ENCODE results near the gene TYSND1. TPM values are rescaled to one million over a fixed set of nuclear protein-coding genes. Genes with fewer than 3 reads are reported as not detected.

TYSND1 gene
- total RNA-seq, 4 donors from 2014 or later, result 18.6 to 48.8 (median 21.9) TPM

DNA sequence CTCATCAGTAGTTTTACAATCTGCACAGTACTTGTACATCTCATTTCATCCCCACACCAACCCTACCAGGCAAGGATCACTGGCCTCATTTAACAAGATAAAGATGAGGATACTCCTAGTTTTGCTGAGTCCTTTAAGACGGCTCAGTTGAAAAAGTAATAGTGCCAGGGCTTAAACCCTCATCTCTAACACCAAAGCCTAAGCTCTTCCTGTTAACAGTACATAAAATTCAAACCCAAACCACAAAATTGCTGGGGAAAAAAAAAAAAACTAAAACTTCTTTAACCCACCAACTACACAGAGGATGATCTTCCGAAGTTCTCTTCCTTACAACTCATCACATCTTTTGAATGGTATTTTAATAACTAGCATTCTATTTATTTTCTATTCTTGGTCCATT, 22.5 kb upstream of the TYSND1 start:
- TF ChIP-seq, protein P1, sequence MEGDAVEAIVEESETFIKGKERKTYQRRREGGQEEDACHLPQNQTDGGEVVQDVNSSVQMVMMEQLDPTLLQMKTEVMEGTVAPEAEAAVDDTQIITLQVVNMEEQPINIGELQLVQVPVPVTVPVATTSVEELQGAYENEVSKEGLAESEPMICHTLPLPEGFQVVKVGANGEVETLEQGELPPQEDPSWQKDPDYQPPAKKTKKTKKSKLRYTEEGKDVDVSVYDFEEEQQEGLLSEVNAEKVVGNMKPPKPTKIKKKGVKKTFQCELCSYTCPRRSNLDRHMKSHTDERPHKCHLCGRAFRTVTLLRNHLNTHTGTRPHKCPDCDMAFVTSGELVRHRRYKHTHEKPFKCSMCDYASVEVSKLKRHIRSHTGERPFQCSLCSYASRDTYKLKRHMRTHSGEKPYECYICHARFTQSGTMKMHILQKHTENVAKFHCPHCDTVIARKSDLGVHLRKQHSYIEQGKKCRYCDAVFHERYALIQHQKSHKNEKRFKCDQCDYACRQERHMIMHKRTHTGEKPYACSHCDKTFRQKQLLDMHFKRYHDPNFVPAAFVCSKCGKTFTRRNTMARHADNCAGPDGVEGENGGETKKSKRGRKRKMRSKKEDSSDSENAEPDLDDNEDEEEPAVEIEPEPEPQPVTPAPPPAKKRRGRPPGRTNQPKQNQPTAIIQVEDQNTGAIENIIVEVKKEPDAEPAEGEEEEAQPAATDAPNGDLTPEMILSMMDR (IDR thresholded peaks at IDR 0.05), result no peak
- TF ChIP-seq POLR2A (IDR thresholded peaks at IDR 0.05), result no peak
- TF ChIP-seq POLR2AphosphoS5 (IDR thresholded peaks at IDR 0.05), result no peak
- no peak for TF ChIP-seq EP300 (IDR thresholded peaks at IDR 0.05; ENCODE audit: low read depth)
- DNase-seq, result no peak
- H3K36me3 ChIP-seq, result no peaks in the 10 kb centered on the region
- no peaks in the 10 kb centered on the region for H3K9me3 ChIP-seq
- intact Hi-C loops (cut with DNase I; ENCODE audit: low total_unique reads), result no loop called here
- in situ Hi-C loops (cut with MboI; ENCODE audit: low pct_ligation_motif_present in 1 of 4, low pct_unique_long_range_greater_than_20kb in 1 of 4, low sequenced_read_pairs in 3 of 4), result no loop called here
- peaks cover 0 to 46% (median 25%) of the 10 kb centered on the region in 4 donors for H3K4me1 ChIP-seq
- peak overlapping the region; percentile 92 to 96 (median 94) for H3K27ac ChIP-seq
- 32% methylated on average over 2 of the region's 2 CpGs for WGBS, 2 donors (ENCODE audit: low coverage in 1 of 2)
- no peaks in the 10 kb centered on the region for H3K27me3 ChIP-seq
- H3K4me3 ChIP-seq, result peak overlapping the region in 3 of 4 donors; percentile 77 to 91 (median 90)

DNA sequence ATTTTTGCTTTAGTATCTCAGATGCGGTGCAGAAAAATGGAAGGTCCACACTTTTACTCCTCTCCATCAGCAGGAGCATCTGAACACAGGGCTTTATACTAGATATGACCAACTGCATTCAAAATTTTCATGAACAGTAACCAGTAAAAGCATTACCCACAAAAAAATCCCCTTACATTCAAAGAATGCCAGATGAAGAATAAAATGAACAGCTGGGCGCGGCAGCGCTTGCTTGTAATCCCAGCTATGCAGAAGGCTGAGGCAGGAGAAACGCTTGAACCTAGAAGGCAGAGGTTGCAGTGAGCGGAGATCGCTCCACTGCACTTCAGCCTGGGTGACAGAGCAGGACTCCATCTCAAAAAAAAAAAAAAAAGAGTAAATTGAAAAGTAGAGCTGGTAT, 20.7 kb upstream of the TYSND1 start:
- WGBS, 2 donors (ENCODE audit: low coverage in 1 of 2), result 76% methylated on average over 7 of the region's 7 CpGs; no CpG with 5 or more reads in 1 of the 2 donors
- H3K27ac ChIP-seq, result no peak overlapping the region
- in situ Hi-C loops (cut with MboI; ENCODE audit: low pct_ligation_motif_present in 1 of 4, low pct_unique_long_range_greater_than_20kb in 1 of 4, low sequenced_read_pairs in 3 of 4), result no loop called here
- H3K9me3 ChIP-seq, result no peaks in the 10 kb centered on the region
- intact Hi-C loops (cut with DNase I; ENCODE audit: low total_unique reads), result no loop called here
- TF ChIP-seq POLR2AphosphoS5 (IDR thresholded peaks at IDR 0.05) (no peak), POLR2A (IDR thresholded peaks at IDR 0.05) (no peak), EP300 (IDR thresholded peaks at IDR 0.05; ENCODE audit: low read depth) (no peak)
- TF ChIP-seq, protein P1 (IDR thresholded peaks at IDR 0.05), result no peak
- no peak overlapping the region for H3K4me3 ChIP-seq
- H3K27me3 ChIP-seq, result no peaks in the 10 kb centered on the region
- peaks cover 0 to 55% (median 23%) of the 10 kb centered on the region in 4 donors for H3K4me1 ChIP-seq
- no peak for DNase-seq
- H3K36me3 ChIP-seq, result no peaks in the 10 kb centered on the region

DNA sequence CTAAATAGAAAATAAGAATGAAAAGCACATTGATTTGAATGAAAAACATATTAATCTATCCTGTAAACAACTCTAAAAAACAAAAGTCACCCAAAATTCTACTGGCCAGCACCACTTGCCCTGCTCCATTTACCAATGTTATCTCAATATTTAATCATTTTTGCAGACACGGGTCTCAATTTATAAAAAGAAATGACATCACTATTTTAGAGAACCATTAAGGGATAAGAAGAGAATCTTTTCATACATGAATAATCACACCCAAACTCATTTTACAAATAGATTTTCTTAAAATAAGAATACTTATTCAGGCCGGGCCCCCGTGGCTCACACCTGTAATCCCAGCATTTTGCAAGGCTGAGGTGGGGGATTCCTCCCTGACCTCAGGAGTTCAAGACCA, 19.9 kb upstream of the TYSND1 start:
- WGBS, 2 donors (ENCODE audit: low coverage in 1 of 2), result 72 to 94% methylated on average over 3 of the region's 3 CpGs
- H3K27ac ChIP-seq, result no peak overlapping the region
- in situ Hi-C loops (cut with MboI; ENCODE audit: low pct_ligation_motif_present in 1 of 4, low pct_unique_long_range_greater_than_20kb in 1 of 4, low sequenced_read_pairs in 3 of 4) (no loop called here), intact Hi-C loops (cut with DNase I; ENCODE audit: low total_unique reads) (no loop called here)
- H3K9me3 ChIP-seq, result no peaks in the 10 kb centered on the region
- peaks cover 2 to 63% (median 23%) of the 10 kb centered on the region in 4 donors for H3K4me1 ChIP-seq
- TF ChIP-seq POLR2A (IDR thresholded peaks at IDR 0.05), result no peak
- no peak for TF ChIP-seq EP300 (IDR thresholded peaks at IDR 0.05; ENCODE audit: low read depth)
- TF ChIP-seq, protein P1 (IDR thresholded peaks at IDR 0.05), result no peak
- TF ChIP-seq POLR2AphosphoS5 (IDR thresholded peaks at IDR 0.05), result no peak
- H3K36me3 ChIP-seq, result peaks cover 0 to under 1% (median 0%) of the 10 kb centered on the region in 4 donors
- H3K27me3 ChIP-seq, result no peaks in the 10 kb centered on the region
- no peak for DNase-seq
- no peak overlapping the region for H3K4me3 ChIP-seq

DNA sequence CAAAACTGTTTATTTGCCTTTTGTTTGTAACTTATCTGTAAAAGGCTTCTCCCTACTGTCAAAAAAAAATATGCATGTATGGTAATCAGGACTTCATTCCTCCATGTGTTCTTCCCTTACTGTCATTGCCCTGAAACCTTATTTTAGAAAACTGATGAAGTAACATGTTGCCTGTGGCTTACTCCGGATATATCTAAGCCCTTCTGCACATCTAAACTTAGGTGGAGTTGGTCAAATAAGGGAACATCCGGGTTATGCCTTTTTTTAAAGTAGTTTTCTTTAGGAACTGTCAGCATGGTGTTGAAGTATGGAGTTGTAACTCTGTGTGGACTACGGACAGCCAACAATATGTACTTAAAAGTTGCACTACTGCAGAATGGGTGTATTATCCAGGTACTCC, 17.7 kb upstream of the TYSND1 start:
- Histone ChIP-seq H3K36me3 (peaks cover 0 to 13% (median 6%) of the 10 kb centered on the region in 4 donors), H3K9me3 (no peaks in the 10 kb centered on the region), H3K4me1 (peaks cover 2 to 66% (median 17%) of the 10 kb centered on the region in 4 donors), H3K27ac (no peak overlapping the region), H3K4me3 (no peak overlapping the region), H3K27me3 (no peaks in the 10 kb centered on the region)
- intact Hi-C loops (cut with DNase I; ENCODE audit: low total_unique reads), result no loop called here
- 55 to 67% methylated on average over 3 of the region's 3 CpGs for WGBS, 2 donors (ENCODE audit: low coverage in 1 of 2)
- no peak for DNase-seq
- in situ Hi-C loops (cut with MboI; ENCODE audit: low pct_ligation_motif_present in 1 of 4, low pct_unique_long_range_greater_than_20kb in 1 of 4, low sequenced_read_pairs in 3 of 4), result no loop called here
- TF ChIP-seq POLR2AphosphoS5 (IDR thresholded peaks at IDR 0.05), result no peak
- no peak for TF ChIP-seq POLR2A (IDR thresholded peaks at IDR 0.05)
- TF ChIP-seq, protein P1 (IDR thresholded peaks at IDR 0.05), result no peak
- TF ChIP-seq EP300 (IDR thresholded peaks at IDR 0.05; ENCODE audit: low read depth), result no peak

All from transverse colon (tissue), 4 donors.